GM18508 (cell line): ENCODE results near the gene PTDSS2.
"Not testable (repeated sequence)": the region's sequence is repeated elsewhere in the genome, so short reads cannot be mapped to it uniquely, and the experiment has no call there.

Experiments used
- ATAC-seq: cut with Tn5 transposase; IDR thresholded peaks from one replicate; pipeline ENCODE4 v1.9.1; 2021; ENCODE audit warnings: moderate number of reproducible peaks; ENCODE audit not compliant: insufficient read depth, unreplicated experiment

Gene PTDSS2

DNA sequence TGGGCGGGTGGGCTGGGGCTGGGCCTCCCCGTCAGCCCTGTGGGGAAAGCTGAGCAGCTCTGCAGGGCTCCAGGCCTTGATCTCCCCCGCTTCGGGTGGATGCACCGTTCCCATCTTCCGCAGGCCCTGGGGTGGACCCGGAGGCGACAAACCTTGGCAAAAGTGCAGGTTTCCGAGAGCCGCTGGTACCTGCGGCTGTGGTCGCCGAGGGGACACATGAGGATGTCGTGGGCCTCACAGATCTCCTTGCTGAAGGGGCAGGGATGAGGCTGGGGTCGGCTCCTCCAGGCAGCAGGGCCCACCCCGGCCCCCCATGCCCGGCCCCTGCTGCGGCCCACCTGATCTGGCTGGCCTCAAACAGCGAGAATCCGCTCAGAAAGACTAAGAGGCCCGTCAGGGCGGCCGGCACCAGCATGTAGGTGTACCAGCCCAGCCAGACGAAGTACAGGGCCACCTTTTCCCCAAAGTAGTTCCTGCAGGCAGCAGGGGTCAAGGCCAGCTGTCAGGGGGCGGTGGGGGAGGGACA, 20.1 kb upstream of the PTDSS2 start:
- no peak for ATAC-seq

DNA sequence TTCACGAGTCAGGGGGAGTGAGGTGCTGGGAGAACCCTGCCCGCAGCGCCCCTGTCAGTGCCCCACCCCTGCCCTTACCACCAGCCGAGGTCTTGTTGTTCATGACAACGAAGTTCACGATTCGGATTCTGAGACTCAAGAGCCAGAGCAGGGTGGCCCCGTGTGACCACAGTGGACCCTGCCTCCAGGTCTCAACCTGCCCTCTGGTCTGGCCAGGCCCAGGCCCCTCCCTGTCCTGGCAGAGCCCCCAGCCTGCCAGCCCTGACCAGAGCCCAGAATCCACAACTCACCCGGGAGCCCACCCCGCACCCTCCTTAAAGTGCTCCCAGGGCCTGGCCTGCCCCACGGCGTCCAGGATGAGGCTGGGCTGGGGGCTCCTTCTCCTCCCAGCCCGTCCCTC, 18.2 kb upstream of the PTDSS2 start:
- ATAC-seq, result no peak

GRCh38 chr11:432501-433100, 17.5 kb upstream of the PTDSS2 start:
- no peak for ATAC-seq

- ATAC-seq, result no peak
Observed at GRCh38 chr11:433111-433510, 17.0 kb upstream of the PTDSS2 start.

DNA sequence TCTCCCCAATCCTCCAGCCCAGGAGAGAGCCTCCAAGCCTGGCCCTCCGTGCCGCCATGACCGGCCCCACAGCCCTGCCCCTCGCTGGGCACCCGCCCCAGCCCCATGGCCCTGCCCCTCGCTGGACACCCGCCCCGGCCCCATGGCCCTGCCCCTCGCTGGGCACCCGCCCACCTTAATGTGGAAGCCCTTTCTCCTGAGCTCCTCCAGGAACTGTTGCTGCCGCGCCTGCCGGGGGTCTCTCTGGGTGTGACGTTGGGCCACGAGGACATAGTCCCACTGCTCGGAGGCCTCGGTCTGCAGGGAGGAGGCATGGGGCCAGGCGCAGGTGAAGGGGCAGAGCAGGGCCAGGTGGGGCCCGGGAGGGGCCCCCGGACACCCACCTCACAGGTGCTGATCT, 16.4 kb upstream of the PTDSS2 start:
- ATAC-seq, result no peak

GRCh38 chr11:434496-434895, 15.6 kb upstream of the PTDSS2 start:
- ATAC-seq, result no peak

GRCh38 chr11:434999-435740, 14.9 kb upstream of the PTDSS2 start:
- not testable (repeated sequence) for ATAC-seq

GRCh38 chr11:437228-437870, 12.7 kb upstream of the PTDSS2 start:
- no peak for ATAC-seq

DNA sequence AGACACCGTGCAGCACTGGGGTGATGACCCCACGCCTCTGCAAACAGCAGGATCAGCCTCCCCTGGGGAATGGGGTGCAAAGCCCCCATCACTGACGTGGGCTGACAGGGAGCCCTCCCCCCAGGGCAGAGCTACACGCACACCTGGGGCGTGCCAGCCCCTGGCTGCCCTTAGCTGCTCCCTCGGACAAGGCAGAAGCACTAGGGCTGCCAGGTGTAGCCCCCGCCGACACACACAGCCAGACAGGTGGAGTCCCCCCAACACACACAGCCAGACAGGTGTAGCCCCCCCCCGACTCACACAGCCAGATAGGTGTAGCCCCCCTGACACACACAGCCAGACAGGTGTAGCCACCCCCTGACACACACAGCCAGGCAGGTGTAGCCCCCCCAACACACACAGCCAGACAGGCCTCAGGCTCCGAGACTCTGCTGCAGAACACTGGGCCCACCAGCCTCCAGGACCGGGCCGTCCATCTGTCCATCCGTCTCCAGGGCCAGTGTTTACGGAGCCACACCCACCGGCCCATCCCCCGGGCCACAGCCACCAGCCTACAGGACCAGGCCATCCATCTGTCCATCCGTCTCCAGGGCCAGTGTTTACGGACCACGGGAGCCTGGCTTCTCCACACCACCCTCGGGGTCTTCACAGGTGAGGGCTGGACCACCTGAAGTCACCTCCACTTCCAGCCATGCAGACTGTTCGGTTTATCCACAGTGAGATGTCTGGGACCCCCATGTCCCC, 11.8 kb upstream of the PTDSS2 start:
- ATAC-seq, result no peak

- ATAC-seq, result no peak
Observed at GRCh38 chr11:439315-440064, 10.6 kb upstream of the PTDSS2 start.

DNA sequence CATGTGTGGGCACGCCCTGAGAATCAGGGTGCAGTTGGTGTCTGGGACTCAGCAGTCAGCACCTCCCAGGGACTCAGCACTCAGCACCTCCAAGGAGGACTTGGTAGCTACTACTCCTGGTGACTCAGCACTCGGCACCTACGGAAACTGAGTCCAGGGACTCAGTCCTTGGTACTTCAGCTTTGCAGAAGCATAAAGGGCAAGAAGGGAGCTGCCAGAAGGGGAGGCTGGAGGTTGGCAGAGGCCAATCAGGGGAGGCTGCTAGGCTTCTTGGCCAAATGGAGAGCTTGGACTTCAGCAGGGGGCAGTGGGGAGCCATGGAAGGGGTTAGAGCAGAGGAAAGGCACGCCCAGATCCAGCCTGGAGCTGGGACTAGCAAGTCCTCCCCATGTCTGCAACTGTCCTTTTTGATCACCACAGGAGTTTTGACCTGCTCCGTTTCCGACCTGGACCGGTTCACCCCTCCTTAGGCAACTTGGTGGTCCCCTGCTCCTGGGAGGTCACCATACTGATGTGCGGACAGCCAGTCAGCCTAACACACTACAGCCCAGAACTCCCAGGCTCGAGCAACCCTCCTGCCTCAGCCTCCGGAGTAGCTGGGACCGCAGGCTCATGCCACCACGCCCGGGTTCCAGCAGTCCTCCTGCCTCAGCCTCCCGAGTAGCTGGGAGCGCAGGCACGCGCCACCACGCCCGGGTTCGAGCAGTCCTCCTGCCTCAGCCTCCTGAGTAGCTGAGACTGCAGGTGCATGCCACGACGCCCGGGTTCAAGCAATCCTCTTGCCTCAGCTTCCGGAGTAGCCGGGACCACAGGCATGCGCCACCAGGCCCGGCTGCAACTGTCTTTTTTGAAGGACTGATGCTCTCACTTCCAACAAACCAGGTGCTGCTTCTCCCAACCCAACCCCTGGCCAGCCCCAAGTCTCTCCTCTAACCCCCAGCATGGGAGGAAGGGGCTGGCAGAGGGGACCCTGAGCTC, 9.7 kb upstream of the PTDSS2 start:
- ATAC-seq, result no peak

DNA sequence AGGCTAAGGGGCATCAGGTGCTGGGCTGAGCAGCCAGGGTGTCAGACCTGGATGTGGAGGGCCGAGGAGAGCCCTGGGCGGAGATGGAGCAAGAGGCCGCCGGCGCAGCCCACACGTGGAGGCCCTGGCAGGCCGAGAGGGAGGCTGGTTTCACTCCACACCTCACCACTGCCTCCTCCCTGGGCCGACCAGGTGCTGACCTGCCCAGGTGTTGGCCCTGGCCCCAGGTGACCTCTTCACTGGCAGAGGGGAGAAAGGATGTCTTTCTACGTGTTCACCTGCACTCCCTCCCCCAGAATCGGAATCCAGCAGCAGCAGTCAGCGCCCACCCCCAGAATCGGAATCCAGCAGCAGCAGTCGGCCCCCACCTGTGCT, 9.0 kb upstream of the PTDSS2 start:
- ATAC-seq, result no peak

- no peak for ATAC-seq
Observed at GRCh38 chr11:441418-442274, 8.4 kb upstream of the PTDSS2 start, which contains the start of gene ANO9. Gene ANO9 (minus strand): TSS chr11:442011. CDS start chr11:441926, 85 bp downstream.

DNA sequence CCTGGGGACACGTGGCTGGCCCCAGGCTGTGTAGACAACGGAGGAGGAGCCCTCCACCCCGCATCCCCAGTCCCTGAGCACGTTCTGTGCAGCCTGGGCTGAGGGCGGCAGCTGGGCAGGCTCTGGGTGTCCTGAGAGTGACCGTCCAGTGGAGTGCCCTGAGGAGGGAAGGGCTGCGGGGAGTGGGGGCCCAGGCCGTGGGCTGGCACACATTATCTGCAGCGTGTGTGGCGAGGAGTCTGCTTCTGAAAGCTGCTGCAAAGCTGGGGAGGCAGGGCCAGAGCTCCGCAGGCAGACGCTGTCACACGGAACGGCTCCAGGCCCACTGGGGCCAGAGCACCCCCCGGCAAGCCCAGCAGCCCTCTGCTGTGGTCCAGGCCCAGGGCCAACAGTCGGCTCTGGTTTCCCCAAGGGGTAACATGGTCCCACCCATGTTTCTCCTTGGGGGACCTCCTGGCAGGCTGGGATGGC, 7.4 kb upstream of the PTDSS2 start:
- ATAC-seq, result no peak

GRCh38 chr11:443542-444199, 6.4 kb upstream of the PTDSS2 start:
- no peak for ATAC-seq

DNA sequence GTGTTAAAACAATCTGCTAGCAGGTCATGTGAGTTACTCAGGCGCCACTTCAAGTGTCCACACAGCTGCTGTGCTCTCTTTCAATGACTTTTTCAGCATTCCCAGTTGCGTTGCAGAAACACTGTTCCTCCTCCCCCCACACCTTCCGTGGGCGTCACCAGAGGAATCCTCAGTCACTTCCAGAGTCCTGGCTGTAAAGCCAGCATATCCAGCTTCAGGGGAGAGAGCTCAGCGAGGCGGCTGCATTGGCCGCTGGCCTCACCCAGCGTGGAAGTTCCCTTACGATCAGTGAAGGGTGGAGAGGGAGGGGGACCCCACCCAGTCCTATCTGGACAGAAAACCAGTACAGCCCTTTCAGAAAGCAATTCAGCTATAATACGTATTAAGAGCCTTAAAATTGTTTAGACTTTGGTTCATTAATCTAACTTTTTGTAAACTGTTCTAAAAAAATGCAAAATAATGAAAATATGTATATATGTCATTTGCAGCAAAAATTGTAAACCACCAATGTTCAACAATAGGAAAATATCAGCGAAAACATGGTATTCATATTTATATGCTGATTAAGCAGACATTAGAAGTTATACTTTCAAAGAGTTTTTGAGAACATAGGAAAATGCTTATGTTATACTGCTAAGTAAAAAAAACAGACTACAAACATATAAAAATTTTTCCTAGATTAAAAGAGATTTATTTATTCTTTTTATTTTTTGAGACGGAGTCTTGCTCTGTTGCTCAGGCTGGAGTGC, 5.5 kb upstream of the PTDSS2 start:
- ATAC-seq, result no peak
